ENCODE measurements around the gene PTDSS2.
"Not testable (repeated sequence)": the region's sequence is repeated elsewhere in the genome, so short reads cannot be mapped to it uniquely, and the experiment has no call there.

Gene PTDSS2

DNA sequence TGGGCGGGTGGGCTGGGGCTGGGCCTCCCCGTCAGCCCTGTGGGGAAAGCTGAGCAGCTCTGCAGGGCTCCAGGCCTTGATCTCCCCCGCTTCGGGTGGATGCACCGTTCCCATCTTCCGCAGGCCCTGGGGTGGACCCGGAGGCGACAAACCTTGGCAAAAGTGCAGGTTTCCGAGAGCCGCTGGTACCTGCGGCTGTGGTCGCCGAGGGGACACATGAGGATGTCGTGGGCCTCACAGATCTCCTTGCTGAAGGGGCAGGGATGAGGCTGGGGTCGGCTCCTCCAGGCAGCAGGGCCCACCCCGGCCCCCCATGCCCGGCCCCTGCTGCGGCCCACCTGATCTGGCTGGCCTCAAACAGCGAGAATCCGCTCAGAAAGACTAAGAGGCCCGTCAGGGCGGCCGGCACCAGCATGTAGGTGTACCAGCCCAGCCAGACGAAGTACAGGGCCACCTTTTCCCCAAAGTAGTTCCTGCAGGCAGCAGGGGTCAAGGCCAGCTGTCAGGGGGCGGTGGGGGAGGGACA lies 20.1 kb upstream of the PTDSS2 start:
- DNase-seq (ENCODE audit: low read depth in 1 of 2, low spot score in 1 of 2): no peak

GRCh38 chr11:431921-432320 lies 18.2 kb upstream of the PTDSS2 start:
- no peak for DNase-seq (ENCODE audit: low read depth in 1 of 2, low spot score in 1 of 2)

- no peak for DNase-seq (ENCODE audit: low read depth in 1 of 2, low spot score in 1 of 2)
Observed at GRCh38 chr11:432501-433100, 17.5 kb upstream of the PTDSS2 start.

GRCh38 chr11:433111-433510 lies 17.0 kb upstream of the PTDSS2 start:
- no peak for DNase-seq (ENCODE audit: low read depth in 1 of 2, low spot score in 1 of 2)

- no peak for DNase-seq (ENCODE audit: low read depth in 1 of 2, low spot score in 1 of 2)
Observed at GRCh38 chr11:433641-434040, 16.4 kb upstream of the PTDSS2 start.

DNA sequence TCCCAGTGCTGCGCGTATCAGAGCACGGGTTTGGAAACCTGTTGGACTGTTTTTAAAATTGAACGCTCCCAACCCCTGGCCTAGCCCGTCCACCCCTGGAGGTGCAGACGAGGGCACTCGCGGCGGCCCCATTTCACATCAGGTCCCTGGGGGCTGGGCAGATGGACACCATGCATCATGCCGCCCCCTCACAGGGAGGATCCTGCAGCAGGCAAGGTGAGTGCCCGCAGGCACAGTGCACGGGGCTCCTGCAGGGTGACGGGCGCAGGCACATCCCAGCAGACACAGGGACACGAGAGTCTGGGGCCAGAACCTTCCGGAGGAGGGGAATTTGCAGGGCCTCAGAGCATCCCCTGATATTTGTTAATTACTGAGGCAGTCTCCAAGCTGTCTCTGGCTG lies 15.6 kb upstream of the PTDSS2 start:
- no peak for DNase-seq (ENCODE audit: low read depth in 1 of 2, low spot score in 1 of 2)

DNA sequence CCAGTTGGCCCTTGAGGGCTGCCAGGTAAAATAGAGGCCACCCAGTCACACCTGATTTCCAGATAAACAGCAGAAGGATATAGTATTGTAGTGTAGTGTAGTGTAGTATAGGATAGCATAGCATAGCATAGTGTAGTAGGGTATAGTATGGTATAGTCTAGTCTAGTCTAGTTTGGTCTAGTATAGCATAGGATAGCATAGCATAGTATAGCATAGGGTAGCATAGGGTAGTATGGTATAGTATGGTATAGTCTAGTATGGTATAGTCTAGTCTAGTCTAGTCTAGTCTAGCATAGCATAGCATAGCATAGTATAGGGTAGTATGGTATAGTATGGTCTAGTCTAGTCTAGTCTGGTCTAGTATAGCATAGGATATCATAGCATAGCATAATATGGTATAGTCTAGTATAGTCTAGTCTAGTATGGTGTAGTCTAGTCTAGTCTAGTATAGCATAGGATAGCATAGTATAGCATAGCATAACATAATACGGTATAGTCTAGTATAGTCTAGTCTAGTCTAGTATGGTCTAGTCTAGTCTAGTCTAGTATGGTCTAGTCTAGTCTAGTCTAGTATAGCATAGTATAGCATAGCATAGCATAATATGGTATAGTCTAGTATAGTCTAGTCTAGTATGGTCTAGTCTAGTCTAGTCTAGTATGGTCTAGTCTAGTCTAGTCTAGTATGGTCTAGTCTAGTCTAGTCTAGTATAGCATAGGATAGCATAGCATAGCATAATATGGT lies 14.9 kb upstream of the PTDSS2 start:
- not testable (repeated sequence) for DNase-seq (ENCODE audit: low read depth in 1 of 2, low spot score in 1 of 2)

DNA sequence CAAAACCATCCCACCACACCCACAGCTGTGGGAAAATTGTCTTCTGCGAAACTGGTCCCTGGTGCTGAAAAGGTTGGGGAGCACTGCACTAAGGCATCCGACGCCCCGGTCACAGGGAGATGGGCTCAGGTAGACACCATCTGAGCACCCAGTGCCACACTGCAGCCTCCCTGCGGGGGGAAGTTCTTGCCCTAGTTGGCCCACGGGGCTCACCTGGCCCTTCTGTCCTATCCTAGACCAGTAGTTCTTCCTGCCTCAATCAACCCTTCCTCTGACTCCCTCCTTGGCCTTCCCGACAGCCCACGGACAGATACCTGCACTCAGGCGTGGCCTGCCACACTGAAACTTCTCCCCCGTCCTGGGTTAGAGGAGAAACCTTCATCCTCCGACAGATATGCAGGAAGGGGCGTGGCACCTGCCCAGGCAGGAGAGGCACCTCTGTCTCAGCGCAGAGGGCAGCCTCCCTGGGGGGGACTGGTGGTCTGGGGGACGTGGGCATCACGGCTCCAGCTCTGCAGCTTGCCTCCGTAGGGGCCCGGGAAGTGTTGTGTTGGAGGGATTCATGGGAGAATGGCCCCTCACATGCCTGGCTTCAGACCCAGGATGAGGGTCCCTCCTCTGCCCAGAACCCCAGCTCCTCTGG lies 12.7 kb upstream of the PTDSS2 start:
- no peak for DNase-seq (ENCODE audit: low read depth in 1 of 2, low spot score in 1 of 2)

DNA sequence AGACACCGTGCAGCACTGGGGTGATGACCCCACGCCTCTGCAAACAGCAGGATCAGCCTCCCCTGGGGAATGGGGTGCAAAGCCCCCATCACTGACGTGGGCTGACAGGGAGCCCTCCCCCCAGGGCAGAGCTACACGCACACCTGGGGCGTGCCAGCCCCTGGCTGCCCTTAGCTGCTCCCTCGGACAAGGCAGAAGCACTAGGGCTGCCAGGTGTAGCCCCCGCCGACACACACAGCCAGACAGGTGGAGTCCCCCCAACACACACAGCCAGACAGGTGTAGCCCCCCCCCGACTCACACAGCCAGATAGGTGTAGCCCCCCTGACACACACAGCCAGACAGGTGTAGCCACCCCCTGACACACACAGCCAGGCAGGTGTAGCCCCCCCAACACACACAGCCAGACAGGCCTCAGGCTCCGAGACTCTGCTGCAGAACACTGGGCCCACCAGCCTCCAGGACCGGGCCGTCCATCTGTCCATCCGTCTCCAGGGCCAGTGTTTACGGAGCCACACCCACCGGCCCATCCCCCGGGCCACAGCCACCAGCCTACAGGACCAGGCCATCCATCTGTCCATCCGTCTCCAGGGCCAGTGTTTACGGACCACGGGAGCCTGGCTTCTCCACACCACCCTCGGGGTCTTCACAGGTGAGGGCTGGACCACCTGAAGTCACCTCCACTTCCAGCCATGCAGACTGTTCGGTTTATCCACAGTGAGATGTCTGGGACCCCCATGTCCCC lies 11.8 kb upstream of the PTDSS2 start:
- DNase-seq (ENCODE audit: low read depth in 1 of 2, low spot score in 1 of 2): no peak

DNA sequence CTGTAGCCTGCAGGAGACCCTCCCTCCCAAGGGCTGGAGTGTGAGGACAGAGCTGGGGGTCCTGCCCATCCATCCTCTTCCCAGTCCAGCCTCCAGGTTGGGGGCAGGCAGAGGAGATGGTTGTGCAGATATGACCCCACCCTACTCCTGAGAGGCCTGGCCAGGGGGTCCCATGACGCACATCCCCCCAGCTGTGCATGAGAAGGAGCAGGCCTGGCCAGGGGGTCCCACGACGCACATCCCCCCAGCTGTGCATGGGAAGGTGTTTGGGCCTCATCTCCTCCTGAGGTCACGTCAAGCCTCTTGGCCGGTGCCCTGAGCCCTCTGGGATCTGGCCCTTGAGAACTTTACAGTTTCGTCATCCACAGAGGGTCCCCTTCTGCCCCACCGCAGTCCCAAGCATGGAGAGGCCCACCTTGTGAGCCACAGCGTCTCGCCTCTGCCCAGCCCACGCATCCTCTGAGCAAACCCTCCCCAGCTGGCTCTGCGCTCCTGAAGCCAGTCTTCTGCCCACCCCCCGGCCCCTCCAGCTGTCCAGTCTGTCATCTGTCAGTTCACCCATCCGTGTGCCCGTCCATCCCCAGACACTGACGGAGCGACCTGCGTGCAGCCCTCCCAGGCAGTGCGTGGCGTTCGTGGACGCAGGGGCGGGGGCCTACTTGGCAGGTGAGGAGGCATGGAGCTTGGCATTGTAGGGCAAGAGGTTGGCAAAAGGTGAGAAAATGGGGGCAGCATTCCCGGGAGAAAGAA lies 10.6 kb upstream of the PTDSS2 start:
- no peak for DNase-seq (ENCODE audit: low read depth in 1 of 2, low spot score in 1 of 2)

DNA sequence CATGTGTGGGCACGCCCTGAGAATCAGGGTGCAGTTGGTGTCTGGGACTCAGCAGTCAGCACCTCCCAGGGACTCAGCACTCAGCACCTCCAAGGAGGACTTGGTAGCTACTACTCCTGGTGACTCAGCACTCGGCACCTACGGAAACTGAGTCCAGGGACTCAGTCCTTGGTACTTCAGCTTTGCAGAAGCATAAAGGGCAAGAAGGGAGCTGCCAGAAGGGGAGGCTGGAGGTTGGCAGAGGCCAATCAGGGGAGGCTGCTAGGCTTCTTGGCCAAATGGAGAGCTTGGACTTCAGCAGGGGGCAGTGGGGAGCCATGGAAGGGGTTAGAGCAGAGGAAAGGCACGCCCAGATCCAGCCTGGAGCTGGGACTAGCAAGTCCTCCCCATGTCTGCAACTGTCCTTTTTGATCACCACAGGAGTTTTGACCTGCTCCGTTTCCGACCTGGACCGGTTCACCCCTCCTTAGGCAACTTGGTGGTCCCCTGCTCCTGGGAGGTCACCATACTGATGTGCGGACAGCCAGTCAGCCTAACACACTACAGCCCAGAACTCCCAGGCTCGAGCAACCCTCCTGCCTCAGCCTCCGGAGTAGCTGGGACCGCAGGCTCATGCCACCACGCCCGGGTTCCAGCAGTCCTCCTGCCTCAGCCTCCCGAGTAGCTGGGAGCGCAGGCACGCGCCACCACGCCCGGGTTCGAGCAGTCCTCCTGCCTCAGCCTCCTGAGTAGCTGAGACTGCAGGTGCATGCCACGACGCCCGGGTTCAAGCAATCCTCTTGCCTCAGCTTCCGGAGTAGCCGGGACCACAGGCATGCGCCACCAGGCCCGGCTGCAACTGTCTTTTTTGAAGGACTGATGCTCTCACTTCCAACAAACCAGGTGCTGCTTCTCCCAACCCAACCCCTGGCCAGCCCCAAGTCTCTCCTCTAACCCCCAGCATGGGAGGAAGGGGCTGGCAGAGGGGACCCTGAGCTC lies 9.7 kb upstream of the PTDSS2 start:
- DNase-seq (ENCODE audit: low read depth in 1 of 2, low spot score in 1 of 2): no peak

DNA sequence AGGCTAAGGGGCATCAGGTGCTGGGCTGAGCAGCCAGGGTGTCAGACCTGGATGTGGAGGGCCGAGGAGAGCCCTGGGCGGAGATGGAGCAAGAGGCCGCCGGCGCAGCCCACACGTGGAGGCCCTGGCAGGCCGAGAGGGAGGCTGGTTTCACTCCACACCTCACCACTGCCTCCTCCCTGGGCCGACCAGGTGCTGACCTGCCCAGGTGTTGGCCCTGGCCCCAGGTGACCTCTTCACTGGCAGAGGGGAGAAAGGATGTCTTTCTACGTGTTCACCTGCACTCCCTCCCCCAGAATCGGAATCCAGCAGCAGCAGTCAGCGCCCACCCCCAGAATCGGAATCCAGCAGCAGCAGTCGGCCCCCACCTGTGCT lies 9.0 kb upstream of the PTDSS2 start:
- no peak for DNase-seq (ENCODE audit: low read depth in 1 of 2, low spot score in 1 of 2)

- DNase-seq (ENCODE audit: low read depth in 1 of 2, low spot score in 1 of 2): peak; percentile 28 to 47
Observed at GRCh38 chr11:441418-442274, 8.4 kb upstream of the PTDSS2 start, which contains the start of gene ANO9. Gene ANO9, minus strand, starts transcription at chr11:442011. Its CDS starts 85 bp downstream, at chr11:441926.

DNA sequence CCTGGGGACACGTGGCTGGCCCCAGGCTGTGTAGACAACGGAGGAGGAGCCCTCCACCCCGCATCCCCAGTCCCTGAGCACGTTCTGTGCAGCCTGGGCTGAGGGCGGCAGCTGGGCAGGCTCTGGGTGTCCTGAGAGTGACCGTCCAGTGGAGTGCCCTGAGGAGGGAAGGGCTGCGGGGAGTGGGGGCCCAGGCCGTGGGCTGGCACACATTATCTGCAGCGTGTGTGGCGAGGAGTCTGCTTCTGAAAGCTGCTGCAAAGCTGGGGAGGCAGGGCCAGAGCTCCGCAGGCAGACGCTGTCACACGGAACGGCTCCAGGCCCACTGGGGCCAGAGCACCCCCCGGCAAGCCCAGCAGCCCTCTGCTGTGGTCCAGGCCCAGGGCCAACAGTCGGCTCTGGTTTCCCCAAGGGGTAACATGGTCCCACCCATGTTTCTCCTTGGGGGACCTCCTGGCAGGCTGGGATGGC lies 7.4 kb upstream of the PTDSS2 start:
- DNase-seq (ENCODE audit: low read depth in 1 of 2, low spot score in 1 of 2): no peak

- DNase-seq (ENCODE audit: low read depth in 1 of 2, low spot score in 1 of 2): no peak
Observed at GRCh38 chr11:443542-444199, 6.4 kb upstream of the PTDSS2 start.

DNA sequence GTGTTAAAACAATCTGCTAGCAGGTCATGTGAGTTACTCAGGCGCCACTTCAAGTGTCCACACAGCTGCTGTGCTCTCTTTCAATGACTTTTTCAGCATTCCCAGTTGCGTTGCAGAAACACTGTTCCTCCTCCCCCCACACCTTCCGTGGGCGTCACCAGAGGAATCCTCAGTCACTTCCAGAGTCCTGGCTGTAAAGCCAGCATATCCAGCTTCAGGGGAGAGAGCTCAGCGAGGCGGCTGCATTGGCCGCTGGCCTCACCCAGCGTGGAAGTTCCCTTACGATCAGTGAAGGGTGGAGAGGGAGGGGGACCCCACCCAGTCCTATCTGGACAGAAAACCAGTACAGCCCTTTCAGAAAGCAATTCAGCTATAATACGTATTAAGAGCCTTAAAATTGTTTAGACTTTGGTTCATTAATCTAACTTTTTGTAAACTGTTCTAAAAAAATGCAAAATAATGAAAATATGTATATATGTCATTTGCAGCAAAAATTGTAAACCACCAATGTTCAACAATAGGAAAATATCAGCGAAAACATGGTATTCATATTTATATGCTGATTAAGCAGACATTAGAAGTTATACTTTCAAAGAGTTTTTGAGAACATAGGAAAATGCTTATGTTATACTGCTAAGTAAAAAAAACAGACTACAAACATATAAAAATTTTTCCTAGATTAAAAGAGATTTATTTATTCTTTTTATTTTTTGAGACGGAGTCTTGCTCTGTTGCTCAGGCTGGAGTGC lies 5.5 kb upstream of the PTDSS2 start:
- no peak for DNase-seq (ENCODE audit: low read depth in 1 of 2, low spot score in 1 of 2)
